Measurements from ENCODE around the gene PUS7. TPM values are rescaled to one million over a fixed set of nuclear protein-coding genes. Genes with fewer than 3 reads are reported as not detected.

PUS7 gene
- total and polyA plus RNA-seq, 2 of the 8 experiments (the other 6 are each of a cell fraction or from before 2014, with no cell fraction given), result 18.9 to 65.2 TPM

DNA sequence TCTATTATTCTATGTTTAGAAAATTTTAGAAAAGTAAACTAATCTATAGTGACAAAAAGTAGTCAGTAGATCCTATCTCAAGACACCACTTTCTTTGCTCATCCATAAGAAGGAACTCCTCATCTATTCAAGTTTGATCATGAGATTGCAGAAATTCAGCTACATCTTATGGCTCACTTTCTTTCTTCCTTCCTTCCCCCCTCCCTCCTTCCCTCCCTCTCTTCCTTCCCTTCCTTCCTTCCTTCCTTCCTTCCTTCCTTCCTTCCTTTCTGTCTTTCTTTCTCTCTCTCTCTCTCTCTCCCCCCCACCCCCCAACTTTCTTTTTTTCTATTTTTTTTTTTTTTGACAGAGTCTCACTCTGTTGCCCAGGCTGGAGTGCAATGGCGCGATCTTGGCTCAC is 98.1 kb downstream of the PUS7 start:
- ChIA-PET POLR2A (ENCODE audit: partially characterized antibody) (no interaction called here), CTCF (ENCODE audit: partially characterized antibody) (no interaction called here)
- no peak overlapping the region for H3K4me3 ChIP-seq (ENCODE audit: extremely low read depth in 1 of 4, insufficient read depth in 2 of 4, low read depth in 3 of 4, low read length in 4 of 4)
- H3K14ac ChIP-seq (ENCODE audit: insufficient read length), result no peak overlapping the region
- no peak overlapping the region for H2BK5ac ChIP-seq (ENCODE audit: low read depth, low read length)
- no peaks in the 10 kb centered on the region for H3K79me1 ChIP-seq (ENCODE audit: low read depth, low read length)
- no peak overlapping the region for H4K91ac ChIP-seq (replicated peaks; ENCODE audit: insufficient read length, low read length)
- no peaks in the 10 kb centered on the region for H3K27me3 ChIP-seq (replicated peaks in 1 of 4; ENCODE audit: control insufficient read depth in 3 of 4, extremely low read depth in 1 of 4, insufficient read depth in 3 of 4, low read length in 3 of 4)
- FAIRE-seq (no peak), DNase-seq (ENCODE audit: low read depth in 1 of 2, low spot score in 2 of 2) (no peak)
- no peak overlapping the region for H2BK120ac ChIP-seq (replicated peaks; ENCODE audit: low read depth, low read length)
- H3K4ac ChIP-seq (replicated peaks; ENCODE audit: insufficient read length, low read depth, low read length), result no peak overlapping the region
- no peaks in the 10 kb centered on the region for H3K36me3 ChIP-seq (ENCODE audit: control insufficient read depth in 2 of 4, insufficient read depth in 4 of 4, low read length in 3 of 4)
- no peak overlapping the region for H2AFZ ChIP-seq (ENCODE audit: low read length)
- no peak overlapping the region for H3K9ac ChIP-seq (replicated peaks in 1 of 4; ENCODE audit: extremely low read depth in 1 of 4, low read depth in 3 of 4, low read length in 3 of 4)
- H2BK15ac ChIP-seq (ENCODE audit: low read length), result no peak overlapping the region
- H3K4me2 ChIP-seq (ENCODE audit: insufficient read depth in 1 of 2, low read depth in 2 of 2, low read length in 2 of 2), result no peak overlapping the region
- no peak overlapping the region for H3K23ac ChIP-seq (ENCODE audit: insufficient read length)
- no peak for TF ChIP-seq GABPA (IDR thresholded peaks at IDR 0.05; ENCODE audit: borderline replicate concordance, insufficient read depth, low read length)
- no peak for TF ChIP-seq BRCA1 (IDR thresholded peaks at IDR 0.05; ENCODE audit: low read depth, low read length)
- TF ChIP-seq EP300 (IDR thresholded peaks at IDR 0.05; ENCODE audit: borderline replicate concordance in 1 of 2, low read depth in 2 of 2, low read length in 2 of 2), result no peak
- H4K20me1 ChIP-seq (replicated peaks in 1 of 2; ENCODE audit: control insufficient read depth in 1 of 2, insufficient read depth in 2 of 2, low read length in 2 of 2), result no peaks in the 10 kb centered on the region
- H3K79me2 ChIP-seq (ENCODE audit: control insufficient read depth in 1 of 2, insufficient read depth in 2 of 2, low read length in 2 of 2), result no peaks in the 10 kb centered on the region
- no peak overlapping the region for H4K8ac ChIP-seq (ENCODE audit: extremely low read depth, insufficient read depth, low read length)
- H3K18ac ChIP-seq (ENCODE audit: extremely low read depth, low read length), result no peak overlapping the region
- no peak overlapping the region for H3K56ac ChIP-seq (replicated peaks; ENCODE audit: insufficient read length, low read depth, low read length)
- H2BK20ac ChIP-seq (ENCODE audit: low read length), result no peak overlapping the region
- no peaks in the 10 kb centered on the region for H3K9me3 ChIP-seq (ENCODE audit: insufficient read depth in 2 of 2, low read depth in 1 of 2, low read length in 1 of 2)
- H3K23me2 ChIP-seq (ENCODE audit: low read depth, low read length), result no peaks in the 10 kb centered on the region
- WGBS, 2 experiments (ENCODE audit: extremely low coverage in 1 of 2, insufficient coverage in 1 of 2, insufficient read length in 1 of 2, insufficient replicate concordance in 2 of 2, low coverage in 1 of 2, low lambda C conversion rate in 2 of 2, missing lambda C conversion rate in 1 of 2), result no CpG with 5 or more reads among the region's 2 CpGs
- H3K4me1 ChIP-seq (replicated peaks in 1 of 4; ENCODE audit: control insufficient read depth in 3 of 4, insufficient read depth in 4 of 4, low read length in 3 of 4), result no peaks in the 10 kb centered on the region
- H2BK12ac ChIP-seq (ENCODE audit: low read depth, low read length), result no peak overlapping the region
- H2AK5ac ChIP-seq (ENCODE audit: low read depth, low read length), result no peak overlapping the region
- no peak overlapping the region for H3K27ac ChIP-seq (ENCODE audit: low read depth, low read length)
- no peak overlapping the region for H4K5ac ChIP-seq (ENCODE audit: insufficient read length, low read depth, low read length)
